NOMO-1 (cell line): ENCODE measurements around the gene SF3B6.
A peak's percentile ranks its signal among the peaks of the same experiment; 100 is the strongest.
"Not testable (repeated sequence)": the region's sequence is repeated elsewhere in the genome, so short reads cannot be mapped to it uniquely, and the experiment has no call there.

Source experiments
- DNase-seq, 2 experiments: peaks; one replicate each; lab custom pipeline; 2025; ENCODE audit not compliant: unreplicated experiment in 2 of 2; lab: John Stamatoyannopoulos, UW

Gene SF3B6

DNA sequence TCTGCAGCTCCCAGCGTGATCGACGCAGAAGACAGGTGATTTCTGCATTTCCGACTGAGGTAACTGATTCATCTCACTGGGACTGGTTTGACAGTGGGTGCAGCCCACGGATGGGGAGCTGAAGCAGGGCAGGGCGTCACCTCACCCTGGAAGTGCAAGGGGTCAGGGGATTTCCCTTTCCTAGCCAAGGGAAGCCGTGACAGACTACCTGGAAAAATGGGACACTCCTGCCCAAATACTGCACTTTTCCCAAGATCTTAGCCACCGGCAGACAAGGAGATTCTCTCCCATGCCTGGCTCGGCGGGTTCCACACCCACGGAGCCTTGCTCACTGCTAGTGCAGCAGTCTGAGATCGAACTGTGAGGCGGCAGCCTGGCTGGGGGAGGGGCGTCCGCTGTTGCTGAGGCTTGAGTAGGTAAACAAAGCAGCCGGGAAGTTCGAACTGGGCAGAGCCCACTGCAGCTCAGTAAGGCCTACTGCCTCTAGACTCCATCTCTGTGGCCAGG lies 19.1 kb upstream of the SF3B6 start:
- DNase-seq = not testable (repeated sequence)

DNA sequence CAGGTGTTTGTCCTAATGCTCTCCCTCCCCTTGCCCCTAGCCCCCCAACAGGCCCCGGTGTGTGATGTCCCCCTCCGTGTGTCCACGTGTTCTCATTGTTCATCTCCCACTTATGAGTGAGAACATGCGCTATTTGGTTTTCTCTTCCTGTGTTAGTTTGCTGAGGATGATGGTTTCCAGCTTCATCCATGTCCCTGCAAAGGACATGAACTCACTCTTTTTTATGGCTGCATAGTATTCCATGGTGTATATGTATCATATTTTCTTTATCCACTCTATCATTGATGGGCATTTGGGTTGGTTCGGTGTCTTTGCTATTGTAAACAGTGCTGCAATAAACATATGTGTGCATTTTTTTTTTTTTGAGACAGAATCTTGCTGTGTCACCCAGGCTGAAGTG lies 17.1 kb upstream of the SF3B6 start:
- not testable (repeated sequence) for DNase-seq

- DNase-seq = peak; percentile 68 to 75
Observed at GRCh38 chr2:24088821-24089359, 12.8 kb upstream of the SF3B6 start.

DNA sequence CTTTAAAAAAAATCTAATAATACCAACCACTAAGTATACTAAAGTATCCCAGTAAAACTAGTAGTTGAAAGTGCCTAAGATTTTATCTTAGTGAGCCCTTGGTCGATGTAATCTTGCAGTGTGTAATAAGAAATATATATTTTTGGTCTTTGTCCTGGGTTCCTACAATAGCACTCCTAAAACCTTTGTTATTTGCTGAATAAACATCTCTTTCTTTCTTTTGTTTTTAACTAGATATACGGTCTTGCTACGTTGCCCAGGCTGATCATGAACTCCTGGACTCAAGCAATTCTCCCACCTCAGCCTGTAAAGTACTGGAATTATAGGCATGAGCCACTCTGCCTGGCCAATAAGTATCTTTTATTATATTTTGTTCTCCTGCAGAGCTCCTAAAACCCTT lies 10.9 kb upstream of the SF3B6 start:
- no peak for DNase-seq

DNA sequence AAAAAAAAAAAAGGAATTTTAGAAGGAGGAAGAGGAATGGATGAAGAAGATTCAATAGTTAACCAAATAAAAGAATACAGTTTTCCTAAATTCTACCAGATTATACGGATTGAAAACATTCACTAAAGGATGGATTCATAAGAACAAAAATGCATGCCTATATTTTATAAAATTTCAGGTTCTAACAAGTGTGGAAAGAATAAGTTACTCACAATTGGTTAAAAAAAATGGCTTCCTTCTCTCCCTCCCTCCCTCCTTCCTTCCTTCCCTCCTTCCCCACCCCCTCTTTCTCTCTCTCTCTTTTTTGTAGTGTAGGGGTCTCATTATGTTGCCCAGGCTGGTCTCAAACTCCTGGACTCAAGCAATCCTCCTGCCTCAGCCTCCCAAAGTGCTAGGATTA lies 10.1 kb upstream of the SF3B6 start:
- no peak for DNase-seq

- no peak for DNase-seq
Observed at GRCh38 chr2:24085200-24085489, 9.0 kb upstream of the SF3B6 start.

DNA sequence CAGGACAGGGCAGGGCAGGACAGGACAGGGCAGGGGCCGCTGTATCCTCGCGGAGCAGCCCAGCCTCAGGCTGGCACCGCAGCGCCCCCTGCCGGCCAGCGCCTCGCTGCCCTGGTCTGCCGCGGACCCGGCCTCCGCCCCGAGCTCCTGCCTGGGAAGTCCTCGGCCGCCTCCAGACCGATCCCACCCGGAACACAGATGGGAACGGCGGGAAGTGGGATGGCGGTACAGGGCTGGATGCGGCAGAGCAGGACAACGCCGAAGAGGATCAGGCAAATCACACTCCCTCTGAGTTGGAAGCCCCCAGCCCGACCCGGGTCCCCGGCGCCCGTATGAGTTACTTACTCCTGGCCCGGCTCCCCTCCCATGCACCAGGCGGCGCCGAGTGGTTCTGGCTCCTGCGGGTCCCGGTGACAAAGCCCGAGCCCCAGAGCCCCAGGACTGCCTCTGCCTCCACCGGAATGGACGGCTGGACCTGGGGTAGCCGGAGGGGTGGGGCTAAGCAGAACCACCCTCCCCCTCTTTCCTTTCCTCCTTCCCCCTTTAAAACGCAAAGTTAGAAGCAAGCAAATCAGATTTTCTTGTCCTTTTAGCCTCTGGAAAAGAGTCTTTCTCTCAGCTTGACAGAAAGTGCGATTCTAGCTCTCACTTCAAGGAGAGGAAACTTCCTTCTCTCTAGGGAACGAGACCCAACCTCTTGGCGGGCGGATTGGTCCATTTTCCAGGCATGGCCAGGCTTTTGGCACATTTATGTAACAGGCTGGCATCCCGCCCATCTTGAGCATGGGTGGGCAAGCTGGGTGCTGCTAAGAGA lies 8.5 kb upstream of the SF3B6 start, which contains the start of gene TP53I3:
Gene TP53I3, minus strand, starts transcription at position 449 of the 814 bp plus-strand sequence. CDS start 508 bp downstream, outside the sequence.
- DNase-seq = peak; percentile 10 to 15

DNA sequence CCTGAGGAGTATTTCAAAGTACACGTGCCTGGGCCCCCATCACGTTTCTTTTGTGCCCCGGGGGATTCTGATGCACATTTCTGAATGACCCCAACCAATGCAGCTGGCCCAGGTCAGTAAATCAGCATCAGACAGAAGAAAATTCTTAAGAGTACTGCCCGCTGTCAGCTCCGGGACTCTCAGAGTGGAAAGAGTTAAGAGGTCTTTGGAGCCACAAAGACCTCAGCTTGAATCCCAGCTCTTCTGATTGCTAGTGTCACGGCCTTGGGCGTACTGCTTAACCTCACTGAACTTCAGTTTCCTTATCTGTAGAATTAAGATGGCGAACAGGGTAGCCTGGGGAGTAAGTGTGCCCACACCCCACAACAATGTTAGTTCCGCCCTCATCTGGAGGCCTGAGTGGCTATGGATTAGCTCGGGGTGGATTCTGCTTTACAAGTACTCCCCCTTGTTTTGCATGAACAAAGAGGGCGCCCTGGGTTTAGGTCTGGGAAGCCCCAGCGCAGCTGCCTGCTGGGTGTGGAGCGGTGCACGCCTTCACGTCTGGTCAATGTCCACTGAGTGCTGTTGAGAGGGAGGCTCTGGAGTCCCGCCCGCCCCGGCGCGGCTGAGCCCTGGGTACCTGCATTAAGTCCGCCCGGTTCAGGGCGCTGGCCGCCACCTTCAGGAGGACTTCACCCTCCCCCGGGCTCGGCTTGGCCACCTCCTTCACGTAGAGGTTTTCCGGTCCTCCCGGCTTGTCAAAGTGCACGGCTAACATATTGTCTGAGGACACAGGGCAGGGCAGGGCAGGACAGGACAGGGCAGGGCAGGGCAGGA lies 7.7 kb upstream of the SF3B6 start:
- DNase-seq = peak in 1 of 2 experiments; percentile 6

- no peak for DNase-seq
Observed at GRCh38 chr2:24082787-24083566, 6.9 kb upstream of the SF3B6 start.

DNA sequence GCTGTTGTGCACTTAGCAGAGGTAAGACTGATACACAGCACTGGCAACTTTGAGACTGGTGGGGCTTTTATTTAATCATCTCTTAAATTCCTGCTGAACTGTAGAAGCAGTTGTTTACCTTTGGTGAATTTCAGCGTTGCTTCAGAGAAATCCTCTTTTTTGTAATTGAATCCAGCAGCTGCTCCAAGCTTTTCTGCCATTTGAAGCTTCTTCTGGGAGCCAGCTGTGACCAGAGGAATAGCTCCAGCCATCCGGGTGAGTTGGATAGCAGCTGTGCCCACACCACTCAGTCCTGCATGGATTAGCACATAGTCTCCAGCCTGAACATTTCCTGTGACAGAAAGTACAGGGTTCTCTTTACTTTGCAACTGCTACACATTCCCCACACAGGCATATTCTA lies 4.6 kb upstream of the SF3B6 start:
- no peak for DNase-seq

DNA sequence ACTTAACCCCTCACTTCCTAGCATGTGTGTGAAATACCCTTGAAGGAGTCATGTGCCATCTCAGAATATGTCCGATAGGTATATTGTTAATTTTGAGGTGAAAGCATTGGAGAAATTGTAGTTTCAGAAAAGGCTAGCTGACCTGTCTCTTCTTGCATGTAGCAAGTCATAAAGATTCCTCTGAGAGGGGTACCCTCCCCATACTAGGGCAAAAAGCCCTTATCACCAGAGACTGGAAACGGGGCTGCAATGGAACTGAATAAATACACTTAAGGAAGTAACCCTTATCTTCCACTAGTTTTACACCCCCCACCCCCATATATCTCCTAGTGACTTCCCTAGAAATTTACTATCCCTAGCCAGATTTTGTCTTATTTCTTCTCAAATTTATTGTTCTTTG lies 1.8 kb upstream of the SF3B6 start:
- no peak for DNase-seq

- DNase-seq = peak in 1 of 2 experiments; percentile 11
Observed at GRCh38 chr2:24077535-24077877, 1.4 kb upstream of the SF3B6 start.

DNA sequence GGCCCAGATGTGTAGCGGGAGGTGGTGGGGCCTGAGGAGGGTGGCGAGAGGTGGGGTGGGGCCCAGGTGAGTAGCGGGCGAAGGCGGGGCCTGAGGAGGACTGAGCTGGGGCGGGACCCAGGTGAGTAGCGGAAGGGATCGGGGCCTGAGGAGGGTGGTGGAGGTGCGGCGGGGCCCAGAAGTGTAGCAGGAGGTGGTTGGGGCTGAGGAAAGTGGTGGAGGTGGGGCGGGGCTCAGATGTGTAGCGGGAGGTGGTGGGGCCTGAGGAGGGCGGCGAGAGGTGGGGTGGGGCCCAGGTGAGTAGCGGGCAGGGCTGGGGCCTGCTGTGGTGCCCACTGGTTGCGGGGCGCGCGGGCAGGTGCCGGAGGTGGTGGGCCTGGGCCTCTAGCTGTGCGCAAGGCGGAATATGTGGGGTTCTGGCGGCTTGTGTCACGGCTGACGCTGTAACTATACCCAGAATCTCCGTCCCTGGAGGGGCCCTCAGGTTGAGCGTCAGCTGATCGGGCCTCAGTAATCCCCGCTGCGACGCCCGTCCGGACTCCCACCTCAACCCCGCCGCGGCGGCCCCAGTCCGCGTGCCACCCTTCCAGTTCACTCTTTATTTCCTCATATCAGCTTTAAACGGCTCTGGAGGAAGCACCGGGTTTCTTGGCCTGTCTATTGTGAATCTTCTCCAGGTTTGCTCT lies 866 bp upstream of the SF3B6 start:
- DNase-seq = peak; percentile 66 to 68

GRCh38 chr2:24075259-24075658 lies 867 bp downstream of the SF3B6 start:
- DNase-seq = no peak

- no peak for DNase-seq
Observed at GRCh38 chr2:24073816-24074215, 2.3 kb downstream of the SF3B6 start.

DNA sequence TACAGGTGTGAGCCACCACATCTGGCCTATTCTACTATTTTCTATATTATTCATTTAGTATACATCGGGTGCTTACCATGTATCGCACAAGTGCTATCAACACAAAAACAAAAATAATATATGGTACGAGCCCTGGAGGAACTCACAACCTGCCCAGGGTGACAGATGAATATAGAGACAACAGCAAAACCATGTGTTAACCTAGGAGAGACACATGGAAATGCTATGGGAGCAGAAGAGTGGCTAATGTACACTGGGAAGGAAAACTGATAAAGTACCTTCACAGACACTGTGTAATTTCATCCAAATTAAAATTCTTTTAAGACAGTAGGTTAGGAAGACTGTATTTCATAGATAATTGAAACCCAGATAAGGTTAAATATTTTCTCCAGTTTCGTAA lies 3.9 kb downstream of the SF3B6 start:
- DNase-seq = no peak

- DNase-seq = no peak
Observed at GRCh38 chr2:24065341-24065740, 10.8 kb downstream of the SF3B6 start.

GRCh38 chr2:24058564-24059271 lies 17.4 kb downstream of the SF3B6 start:
- no peak for DNase-seq

- DNase-seq = no peak
Observed at GRCh38 chr2:24055750-24056149, 20.4 kb downstream of the SF3B6 start.
